Caco-2 (cell line): ENCODE data around the gene OR10D3. TPM values are rescaled to one million over a fixed set of nuclear protein-coding genes. Genes with fewer than 3 reads are reported as not detected.

Experiments used
- BruUV-seq: library from RNA; stranded (reverse); fragments of 400-500 nt; replicated peaks from 2 replicates; lab custom pipeline; 2021; lab: Mats Ljungman, UMichigan
- CTCF ChIA-PET: fragments of 300-600 bp; sonication (Branson Sonifier 250); formaldehyde crosslinking; loops from one replicate; lab custom pipeline; 2022; ENCODE audit warnings: antibody characterized with exemption; lab: Charles Lee
- POLR2A ChIA-PET: fragments of 300-600 bp; sonication (Branson Sonifier 250); formaldehyde crosslinking; loops from one replicate; lab custom pipeline; 2022; ENCODE audit warnings: antibody characterized with exemption; lab: Charles Lee
- DNase-seq, 2 experiments: peaks; one replicate each; pipeline versions ENCODE4 v3.0.0 to v3.0.0-alpha.2; 2020 to 2022
- H3K27me3 ChIP-seq: replicated peaks from 2 replicates; pipeline ENCODE4 v1.6.0; 2011; ENCODE audit warnings: low read length; ENCODE audit not compliant: control insufficient read depth, insufficient read depth
- H3K36me3 ChIP-seq: 2 replicates; pipeline ENCODE4 v1.5.1; 2011; ENCODE audit warnings: low read length; ENCODE audit not compliant: control insufficient read depth, insufficient read depth
- H3K4me1 ChIP-seq: fragments of 250-450 bp; sonication (Bioruptor Pico); 2 replicates; pipeline ENCODE4 v1.5.1; 2020; ENCODE audit warnings: mild to moderate bottlenecking
- H3K4me3 ChIP-seq: 2 replicates; pipeline ENCODE4 v1.5.1; 2011; ENCODE audit warnings: low read depth, mild to moderate bottlenecking, control low read depth, low read length
- H3K9me3 ChIP-seq: fragments of 250-450 bp; sonication (Bioruptor Pico); 2 replicates; pipeline ENCODE4 v1.5.1; 2020; ENCODE audit warnings: mild to moderate bottlenecking, moderate library complexity
- H3K27ac Mint-ChIP-seq: one replicate; pipeline ENCODE4 v1.8.0; 2022; ENCODE audit warnings: mixed read lengths; ENCODE audit not compliant: unreplicated experiment
- H3K27me3 Mint-ChIP-seq: one replicate; pipeline ENCODE4 v1.8.0; 2022; ENCODE audit warnings: mixed read lengths; ENCODE audit not compliant: insufficient read depth, unreplicated experiment
- H3K36me3 Mint-ChIP-seq: one replicate; pipeline ENCODE4 v1.8.0; 2022; ENCODE audit warnings: mild to moderate bottlenecking, mixed read lengths; ENCODE audit not compliant: insufficient read depth, unreplicated experiment
- H3K4me1 Mint-ChIP-seq: one replicate; pipeline ENCODE4 v1.8.0; 2022; ENCODE audit warnings: low read depth, mixed read lengths; ENCODE audit not compliant: unreplicated experiment
- H3K4me3 Mint-ChIP-seq: one replicate; pipeline ENCODE4 v1.8.0; 2022; ENCODE audit warnings: mild to moderate bottlenecking, moderate library complexity, mixed read lengths; ENCODE audit not compliant: unreplicated experiment
- H3K9me3 Mint-ChIP-seq: one replicate; pipeline ENCODE4 v1.8.0; 2022; ENCODE audit warnings: mixed read lengths; ENCODE audit not compliant: unreplicated experiment
- CTCF ChIP-seq, 2 experiments: fragments of 200-600 bp in 1 of 2; IDR thresholded peaks; 1 replicate in 1 of 2; 2 replicates in 1 of 2; pipeline versions ENCODE4 v1.5.1 to v1.8.0; 2011 to 2022; ENCODE audit warnings: antibody characterized with exemption in 1 of 2, control low read depth in 1 of 2, inconsistent platforms in 1 of 2, low read depth in 1 of 2, low read length in 1 of 2, mild to moderate bottlenecking in 1 of 2, moderate library complexity in 1 of 2; ENCODE audit not compliant: insufficient read depth in 1 of 2, severe bottlenecking in 1 of 2, unreplicated experiment in 1 of 2
- intact Hi-C: fragments of 100-400 bp; cut with micrococcal nuclease; formaldehyde crosslinking; loops from one replicate; pipeline ENCODE4 v1.10.0; 2022; ENCODE audit not compliant: unreplicated experiment
- total RNA-seq: library from RNA; stranded (reverse); gene quantifications from 2 replicates; pipeline ENCODE4 v1.2.3, GENCODE V29; 2022

Gene OR10D3
- total RNA-seq, 1 experiment from 2014 or later, result not detected

- BruUV-seq, result no TSS peak
- intact Hi-C loops, result no loop called here
- no peak overlapping the region for H3K27ac Mint-ChIP-seq
Observed at GRCh38 chr11:124233376-124233775, 50.2 kb downstream of the OR10D3 start.

More at GRCh38 chr11:124233376-124233775, 50.2 kb downstream of the OR10D3 start:
- Mint-ChIP-seq H3K27me3 (peaks cover under 1% of the 10 kb centered on the region), H3K4me3 (no peak overlapping the region), H3K4me1 (no peaks in the 10 kb centered on the region), H3K36me3 (no peaks in the 10 kb centered on the region), H3K9me3 (no peaks in the 10 kb centered on the region)
- Histone ChIP-seq H3K4me3 (no peak overlapping the region), H3K27me3 (no peaks in the 10 kb centered on the region), H3K9me3 (no peaks in the 10 kb centered on the region), H3K36me3 (no peaks in the 10 kb centered on the region), H3K4me1 (no peaks in the 10 kb centered on the region)
- DNase-seq, result no peak
- no peak for TF ChIP-seq CTCF (IDR thresholded peaks at IDR 0.05; ENCODE audit: insufficient read depth in 1 of 2, low read depth in 1 of 2, low read length in 1 of 2, severe bottlenecking in 1 of 2, unreplicated experiment in 1 of 2)
- ChIA-PET POLR2A (no interaction called here), CTCF (no interaction called here)

Other genes starting within 250 kb of the OR10D3 start
- not detected in 2 replicates for gene OR4D5, start 243.7 kb upstream of the OR10D3 start, total RNA-seq
- gene OR6T1, start 239.5 kb upstream of the OR10D3 start, total RNA-seq, result not detected in 2 replicates
- gene OR10S1, start 205.6 kb upstream of the OR10D3 start, total RNA-seq, result not detected in 2 replicates
- not detected in 2 replicates for gene OR10G6, start 188.2 kb upstream of the OR10D3 start, total RNA-seq
- gene OR10G4, start 170.3 kb upstream of the OR10D3 start, total RNA-seq, result not detected in 2 replicates
- gene OR10G9, start 160.3 kb upstream of the OR10D3 start, total RNA-seq, result not detected in 2 replicates
- not detected in 2 replicates for gene OR10G8, start 156.5 kb upstream of the OR10D3 start, total RNA-seq
- not detected in 2 replicates for gene OR10G7, start 142.0 kb upstream of the OR10D3 start, total RNA-seq
- gene VWA5A, start 67.9 kb upstream of the OR10D3 start, total RNA-seq, result 1.3 and 1.6 TPM in 2 replicates
- not detected in 2 replicates for gene OR8G1, start 57.8 kb downstream of the OR10D3 start, total RNA-seq
- gene OR8G5, start 73.0 kb downstream of the OR10D3 start, total RNA-seq, result not detected in 2 replicates
- not detected in 2 replicates for gene OR8D1, start 130.6 kb downstream of the OR10D3 start, total RNA-seq
- not detected in 2 replicates for gene OR8D2, start 136.9 kb downstream of the OR10D3 start, total RNA-seq
- not detected in 2 replicates for gene OR8B2, start 201.2 kb downstream of the OR10D3 start, total RNA-seq
- gene OR8B3, start 215.7 kb downstream of the OR10D3 start, total RNA-seq, result not detected in 2 replicates
- gene OR8B4, start 241.5 kb downstream of the OR10D3 start, total RNA-seq, result not detected in 2 replicates